Thoracic aorta (tissue), 2 donors: ENCODE results near the gene DZIP3. TPM values are rescaled to one million over a fixed set of nuclear protein-coding genes. Genes with fewer than 3 reads are reported as not detected.

Experiments used
- ATAC-seq: fragments of 150-250 bp; one replicate; pipeline ENCODE4 v1.8.0; 2017; ENCODE audit warnings: low read depth; ENCODE audit not compliant: insufficient number of reproducible peaks, low FRiP score
- DNase-seq: peaks from one replicate; pipeline ENCODE4 v3.0.0-alpha.2; 2020; ENCODE audit warnings: low spot score
- H3K27ac ChIP-seq, 2 donors: fragments of 200-600 bp; sonication (generic); 1 replicate in 1 of 2; 2 replicates in 1 of 2; pipeline ENCODE4 v1.5.1; 2016; ENCODE audit warnings: mild to moderate bottlenecking in 2 of 2, moderate library complexity in 2 of 2
- H3K27me3 ChIP-seq: fragments of 200-600 bp; sonication (generic); replicated peaks from 2 replicates; pipeline ENCODE4 v1.6.0; 2016; ENCODE audit warnings: mild to moderate bottlenecking; ENCODE audit not compliant: insufficient read depth
- H3K36me3 ChIP-seq: fragments of 200-600 bp; sonication (generic); one replicate; pipeline ENCODE4 v1.5.1; 2016
- H3K4me1 ChIP-seq, 2 donors: fragments of 200-600 bp; sonication (generic); 1 replicate in 1 of 2; 2 replicates in 1 of 2; pipeline versions ENCODE4 v1.5.1 to v1.6.0; 2016; ENCODE audit warnings: low read depth in 2 of 2, mild to moderate bottlenecking in 1 of 2; ENCODE audit not compliant: control insufficient read depth in 1 of 2
- H3K4me3 ChIP-seq: fragments of 200-600 bp; sonication (generic); 2 replicates; pipeline ENCODE4 v1.5.1; 2016; ENCODE audit warnings: mild to moderate bottlenecking
- H3K9me3 ChIP-seq: fragments of 200-600 bp; sonication (generic); 2 replicates; pipeline ENCODE4 v1.5.1; 2016
- CTCF ChIP-seq: fragments of 200-600 bp; sonication (generic); IDR thresholded peaks from one replicate; pipeline ENCODE4 v1.5.1; 2019; ENCODE audit warnings: antibody characterized with exemption
- total RNA-seq, 2 donors: library from RNA; depleted of rRNA; stranded (reverse); fragments of >200 nt; gene quantifications; one replicate each; pipeline versions ENCODE4 v1.1.0 to v1.2.3, GENCODE V29; 2016

Gene DZIP3
- total RNA-seq, 2 donors from 2014 or later = 9.3 to 10.2 TPM

- no peaks in the 10 kb centered on the region for H3K36me3 ChIP-seq
- no peak for TF ChIP-seq CTCF
- no peaks in the 10 kb centered on the region for H3K9me3 ChIP-seq
- no peak for ATAC-seq
- no peak overlapping the region for H3K4me3 ChIP-seq
- no peaks in the 10 kb centered on the region for H3K4me1 ChIP-seq
- no peaks in the 10 kb centered on the region for H3K27me3 ChIP-seq
- no peak for DNase-seq
- no peak overlapping the region for H3K27ac ChIP-seq
These were observed 10.3 kb downstream of the DZIP3 start for GRCh38 chr3:108599677-108600409.

DNA sequence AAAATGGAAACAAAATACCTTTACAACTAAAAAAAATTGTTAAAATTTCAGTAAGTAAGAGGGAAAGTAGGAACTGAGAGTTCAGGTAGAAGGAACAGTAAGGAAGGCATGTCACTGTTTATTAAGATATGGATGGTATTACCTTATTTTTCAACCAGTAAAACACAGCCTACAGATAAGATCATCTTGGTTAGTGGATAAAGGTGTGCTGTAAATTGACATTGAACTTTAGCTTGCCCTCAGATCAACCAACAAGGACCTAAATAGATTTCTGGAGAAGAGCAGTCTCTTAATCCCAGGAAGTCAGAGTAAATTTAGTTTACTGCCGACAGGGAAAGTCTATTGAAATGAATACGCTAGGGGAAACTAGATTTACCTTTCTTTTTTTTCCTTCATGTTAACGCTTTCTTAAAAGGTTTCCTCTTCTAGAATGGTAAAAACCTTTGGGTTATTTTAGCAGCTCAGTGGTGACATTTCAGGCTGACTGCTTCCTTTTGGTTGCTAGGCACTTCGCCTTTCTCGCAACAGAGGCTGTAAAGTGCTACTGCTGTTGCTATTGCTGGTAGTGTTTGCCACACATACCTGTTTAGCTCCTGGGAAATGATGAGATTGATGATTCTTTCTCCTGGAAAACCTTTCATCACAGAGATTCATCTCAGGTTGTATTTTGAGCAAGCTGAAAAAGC, 12.9 kb downstream of the DZIP3 start:
- no peak for DNase-seq
- no peaks in the 10 kb centered on the region for H3K4me1 ChIP-seq
- no peaks in the 10 kb centered on the region for H3K27me3 ChIP-seq
- no peak overlapping the region for H3K4me3 ChIP-seq
- no peak for ATAC-seq
- TF ChIP-seq CTCF = no peak
- no peak overlapping the region for H3K27ac ChIP-seq
- H3K36me3 ChIP-seq = no peaks in the 10 kb centered on the region
- no peaks in the 10 kb centered on the region for H3K9me3 ChIP-seq

GRCh38 chr3:108602935-108603294, 13.4 kb downstream of the DZIP3 start:
- no peak for TF ChIP-seq CTCF
- ATAC-seq = no peak
- Histone ChIP-seq H3K27me3 (no peaks in the 10 kb centered on the region), H3K27ac (no peak overlapping the region), H3K4me3 (no peak overlapping the region), H3K4me1 (no peaks in the 10 kb centered on the region), H3K36me3 (no peaks in the 10 kb centered on the region), H3K9me3 (no peaks in the 10 kb centered on the region)
- DNase-seq = no peak

DNA sequence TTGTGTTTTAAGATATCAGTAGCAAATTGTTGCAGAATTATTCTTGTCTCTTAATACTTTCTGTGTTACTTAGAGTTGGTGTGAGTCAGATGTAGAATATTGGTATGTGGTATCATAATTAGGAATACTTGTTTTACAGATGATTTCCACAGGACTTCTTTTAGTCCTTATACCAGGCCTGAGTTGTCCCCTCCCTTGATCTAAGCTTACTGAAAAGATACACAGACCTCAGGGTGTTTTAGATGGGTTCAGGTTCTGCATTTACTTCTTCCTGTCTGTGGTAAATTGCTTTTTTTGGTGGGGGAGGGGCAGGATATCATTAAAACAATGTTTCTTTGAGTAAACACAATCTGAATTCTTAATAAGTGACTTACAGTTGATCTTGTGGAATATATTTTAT, 14.2 kb downstream of the DZIP3 start:
- no peak for TF ChIP-seq CTCF
- ATAC-seq (no peak), DNase-seq (no peak)
- Histone ChIP-seq H3K9me3 (no peaks in the 10 kb centered on the region), H3K36me3 (peaks cover under 1% of the 10 kb centered on the region), H3K4me3 (no peak overlapping the region), H3K27me3 (no peaks in the 10 kb centered on the region), H3K4me1 (no peaks in the 10 kb centered on the region), H3K27ac (no peak overlapping the region)

- no peaks in the 10 kb centered on the region for H3K4me1 ChIP-seq
- no peak overlapping the region for H3K27ac ChIP-seq
- H3K36me3 ChIP-seq = peaks cover 4% of the 10 kb centered on the region
- no peak overlapping the region for H3K4me3 ChIP-seq
- H3K9me3 ChIP-seq = no peaks in the 10 kb centered on the region
- no peaks in the 10 kb centered on the region for H3K27me3 ChIP-seq
- DNase-seq = no peak
- no peak for ATAC-seq
- no peak for TF ChIP-seq CTCF
These were observed 15.5 kb downstream of the DZIP3 start for GRCh38 chr3:108605028-108605427.
